Endothelial cell of umbilical vein (primary cell): ENCODE results near the gene MTA1. TPM values are rescaled to one million over a fixed set of nuclear protein-coding genes. Genes with fewer than 3 reads are reported as not detected.

Experiments
- BruUV-seq: library from RNA; stranded (reverse); fragments of 400-500 nt; replicated peaks from 2 replicates; lab custom pipeline; 2021; lab: Mats Ljungman, UMichigan
- CTCF ChIA-PET: fragments of 300-600, 350-600 bp; sonication (Branson Sonifier 250); formaldehyde crosslinking; loops from one replicate; lab custom pipeline; 2021; ENCODE audit warnings: antibody characterized with exemption, inconsistent platforms; lab: Charles Lee
- POLR2A ChIA-PET: fragments of 300-600, 350-600 bp; sonication (Branson Sonifier 250); formaldehyde crosslinking; loops from one replicate; lab custom pipeline; 2021; ENCODE audit warnings: antibody characterized with exemption, inconsistent platforms; lab: Charles Lee
- DNase-seq: peaks from one replicate; pipeline ENCODE4 v3.0.0-alpha.2; 2011; ENCODE audit warnings: low read depth, low spot score
- FAIRE-seq: peaks from 2 replicates; lab custom pipeline; 2011; peaks lifted over from hg19 to GRCh38; lab: Jason Lieb, UNC
- H2AFZ ChIP-seq: 2 replicates; pipeline ENCODE4 v1.6.0; 2012; ENCODE audit warnings: low read depth, low read length, control low read depth, inconsistent platforms
- H3K27ac ChIP-seq: 2 replicates; pipeline ENCODE4 v1.5.1; 2011; ENCODE audit warnings: low read depth, mild to moderate bottlenecking, control low read depth, low read length, moderate library complexity; ENCODE audit not compliant: insufficient read depth
- H3K27me3 ChIP-seq, 2 experiments: 2 replicates each; pipeline versions ENCODE4 v1.6.0 to v1.6.1; 2011; ENCODE audit warnings: low read length in 2 of 2, mixed read lengths in 1 of 2; ENCODE audit not compliant: control insufficient read depth in 2 of 2, insufficient read depth in 2 of 2
- H3K36me3 ChIP-seq, 2 experiments: 2 replicates in 1 of 2; 3 replicates in 1 of 2; pipeline ENCODE4 v1.5.1; 2011; ENCODE audit warnings: low read length in 2 of 2, mild to moderate bottlenecking in 1 of 2, moderate library complexity in 1 of 2; ENCODE audit not compliant: control insufficient read depth in 2 of 2, insufficient read depth in 2 of 2; ENCODE audit errors: extremely low read depth in 1 of 2
- H3K4me1 ChIP-seq: 3 replicates; pipeline ENCODE4 v1.5.1; 2011; ENCODE audit warnings: mild to moderate bottlenecking, low read length; ENCODE audit not compliant: control insufficient read depth, insufficient read depth; ENCODE audit errors: extremely low read depth
- H3K4me2 ChIP-seq: 2 replicates; pipeline ENCODE4 v1.6.1; 2011; ENCODE audit warnings: low read length, control low read depth, mixed read lengths; ENCODE audit not compliant: insufficient read depth
- H3K4me3 ChIP-seq, 3 experiments: fragments of 200-600 bp in 1 of 3; sonication (generic), shearing (Covaris generic) in 1 of 3; replicated peaks in 1 of 3; 2 replicates each; pipeline ENCODE4 v1.5.1; 2011 to 2016; ENCODE audit warnings: control low read depth in 3 of 3, low read length in 3 of 3, mild to moderate bottlenecking in 2 of 3, inconsistent platforms in 1 of 3, low read depth in 1 of 3, moderate library complexity in 1 of 3; ENCODE audit not compliant: insufficient read depth in 1 of 3
- H3K79me2 ChIP-seq: 2 replicates; pipeline ENCODE4 v1.6.0; 2012; ENCODE audit warnings: low read length, inconsistent platforms; ENCODE audit not compliant: control insufficient read depth, insufficient read depth
- H3K9ac ChIP-seq: replicated peaks from 2 replicates; pipeline ENCODE3; 2011; ENCODE audit warnings: low read length, control low read depth; ENCODE audit not compliant: insufficient read depth; ENCODE audit errors: extremely low read depth
- H3K9me1 ChIP-seq: replicated peaks from 3 replicates; pipeline ENCODE4 v1.6.0; 2011; ENCODE audit warnings: mild to moderate bottlenecking, low read length; ENCODE audit not compliant: control insufficient read depth, insufficient read depth; ENCODE audit errors: extremely low read depth
- H3K9me3 ChIP-seq: replicated peaks from 2 replicates; pipeline ENCODE4 v1.5.1; 2012; ENCODE audit warnings: low read length, inconsistent platforms; ENCODE audit not compliant: control insufficient read depth, insufficient read depth
- H4K20me1 ChIP-seq: replicated peaks from 2 replicates; pipeline ENCODE3; 2011; ENCODE audit warnings: mild to moderate bottlenecking, low read length; ENCODE audit not compliant: control insufficient read depth, insufficient read depth; ENCODE audit errors: extremely low read depth
- EZH2 ChIP-seq: IDR thresholded peaks from 2 replicates; pipeline ENCODE4 v1.6.1; 2012; ENCODE audit warnings: borderline replicate concordance, low read depth, mild to moderate bottlenecking, moderate library complexity, low read length, inconsistent platforms; ENCODE audit not compliant: severe bottlenecking
- FOS ChIP-seq: IDR thresholded peaks from 2 replicates; pipeline ENCODE4 v1.6.1; 2011; ENCODE audit warnings: mild to moderate bottlenecking, low read length, moderate library complexity, borderline replicate concordance; ENCODE audit not compliant: insufficient read depth
- GATA2 ChIP-seq: IDR thresholded peaks from 2 replicates; pipeline ENCODE4 v1.7.0; 2011; ENCODE audit warnings: low read depth, mild to moderate bottlenecking, moderate library complexity, mixed read lengths, low read length; ENCODE audit not compliant: insufficient read length, insufficient read depth
- JUN ChIP-seq: IDR thresholded peaks from 2 replicates; pipeline ENCODE4 v1.6.1; 2011; ENCODE audit warnings: borderline replicate concordance, low read depth; ENCODE audit not compliant: insufficient read length, insufficient read depth
- MYC ChIP-seq: IDR thresholded peaks from one replicate; pipeline ENCODE4 v1.6.1; 2011; ENCODE audit warnings: mild to moderate bottlenecking, low read depth, low read length
- POLR2A ChIP-seq: IDR thresholded peaks from 2 replicates; pipeline ENCODE4 v1.6.1; 2012; ENCODE audit warnings: low read depth, mild to moderate bottlenecking, control low read depth, low read length
- POLR2AphosphoS5 ChIP-seq: IDR thresholded peaks from 2 replicates; pipeline ENCODE4 v1.6.1; 2012; ENCODE audit warnings: low read depth, mild to moderate bottlenecking, control low read depth, low read length, moderate library complexity; ENCODE audit not compliant: insufficient read depth
- dilution Hi-C: fragments of 300-500 bp; cut with MboI; formaldehyde crosslinking; loops from one replicate; pipeline ENCODE4 v1.15.0; 2019; ENCODE audit warnings: low sequenced_read_pairs; ENCODE audit not compliant: extremely low pct_ligation_motif_present
- intact Hi-C: fragments of 100-400 bp; cut with micrococcal nuclease; formaldehyde crosslinking; loops from one replicate; pipeline ENCODE4 v1.10.0; 2022
- polyA plus RNA-seq, 4 experiments: library from polyadenylated mRNA; depleted of rRNA in 3 of 4; stranded (reverse) in 3 of 4; unstranded in 1 of 4; fragments of >200 nt; gene quantifications; 2 replicates each; pipeline versions ENCODE4 v1.2.1 to v1.2.3, GENCODE V29; 2011 to 2012; ENCODE audit warnings: missing spikeins in 1 of 4
- total RNA-seq: library from RNA; stranded (reverse); gene quantifications from 2 replicates; pipeline ENCODE4 v1.2.3, GENCODE V29; 2021
- TF ChIP-seq, protein P1 (sequence below), 2 donors: IDR thresholded peaks; 1 replicate in 1 of 2; 2 replicates in 1 of 2; pipeline ENCODE4 v1.5.1; 2011; ENCODE audit warnings: low read length in 2 of 2, mild to moderate bottlenecking in 2 of 2, moderate library complexity in 2 of 2, control low read depth in 1 of 2, inconsistent platforms in 1 of 2, low read depth in 1 of 2; ENCODE audit not compliant: insufficient read depth in 1 of 2; ENCODE audit errors: extremely low read depth in 1 of 2
- TF ChIP-seq, protein P2 (sequence below): IDR thresholded peaks from 2 replicates; pipeline ENCODE4 v1.6.1; 2011; ENCODE audit not compliant: insufficient read depth, insufficient read length

The MTA1 gene
- total and polyA plus RNA-seq, 2 donors (not counting 3 experiments of a cell fraction or from before 2014, with no cell fraction given): 85.2 to 167 TPM

DNA sequence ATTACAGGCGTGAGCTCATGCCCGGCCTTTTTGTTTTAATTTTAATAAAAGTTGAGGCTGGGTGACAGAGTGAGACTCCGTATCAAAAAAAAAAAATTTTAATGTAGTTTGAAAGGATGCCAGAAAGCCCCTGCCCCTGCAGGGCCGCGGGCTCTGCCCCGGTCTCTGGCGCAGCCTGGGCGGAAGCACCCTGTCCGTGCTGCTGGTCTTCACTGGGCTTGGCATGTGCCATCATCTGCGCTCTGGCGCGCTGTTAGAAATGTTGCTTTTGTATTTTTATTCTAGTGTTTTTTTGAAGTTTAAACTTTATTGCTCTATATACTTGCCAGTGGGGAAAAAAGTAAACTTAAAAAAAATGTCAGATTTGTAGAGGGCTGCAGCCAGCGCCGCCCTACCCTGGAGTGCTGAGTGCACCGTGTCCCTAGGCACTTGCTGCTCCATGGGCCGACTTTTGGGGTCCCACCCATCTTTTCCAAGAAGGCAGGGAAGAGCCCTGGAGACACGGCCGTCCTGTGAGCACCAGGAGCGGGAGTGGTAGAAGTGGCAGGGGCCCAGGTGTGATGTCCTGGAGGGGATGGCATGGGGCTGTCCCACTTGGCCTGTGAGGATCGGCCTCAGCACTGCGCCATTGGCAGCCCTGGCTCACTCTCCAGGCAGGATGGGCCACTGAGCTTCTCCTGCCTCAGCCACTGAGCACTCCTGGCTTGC, 4.0 kb downstream of the MTA1 start:
- CTCF ChIA-PET: no interaction called here
- no TSS peak for BruUV-seq
- FAIRE-seq: peak; percentile 4

More for the DNA sequence above, 4.0 kb downstream of the MTA1 start:
- H2AFZ ChIP-seq: no peak overlapping the region
- no peaks in the 10 kb centered on the region for H3K9me1 ChIP-seq
- H3K4me3 ChIP-seq: no peak overlapping the region
- dilution Hi-C loops: no loop called here
- H3K9me3 ChIP-seq: no peaks in the 10 kb centered on the region
- DNase-seq: no peak
- H3K27me3 ChIP-seq: no peaks in the 10 kb centered on the region
- H3K4me2 ChIP-seq: no peak overlapping the region
- TF ChIP-seq FOS: no peak
- TF ChIP-seq GATA2: no peak
- TF ChIP-seq, protein P1, sequence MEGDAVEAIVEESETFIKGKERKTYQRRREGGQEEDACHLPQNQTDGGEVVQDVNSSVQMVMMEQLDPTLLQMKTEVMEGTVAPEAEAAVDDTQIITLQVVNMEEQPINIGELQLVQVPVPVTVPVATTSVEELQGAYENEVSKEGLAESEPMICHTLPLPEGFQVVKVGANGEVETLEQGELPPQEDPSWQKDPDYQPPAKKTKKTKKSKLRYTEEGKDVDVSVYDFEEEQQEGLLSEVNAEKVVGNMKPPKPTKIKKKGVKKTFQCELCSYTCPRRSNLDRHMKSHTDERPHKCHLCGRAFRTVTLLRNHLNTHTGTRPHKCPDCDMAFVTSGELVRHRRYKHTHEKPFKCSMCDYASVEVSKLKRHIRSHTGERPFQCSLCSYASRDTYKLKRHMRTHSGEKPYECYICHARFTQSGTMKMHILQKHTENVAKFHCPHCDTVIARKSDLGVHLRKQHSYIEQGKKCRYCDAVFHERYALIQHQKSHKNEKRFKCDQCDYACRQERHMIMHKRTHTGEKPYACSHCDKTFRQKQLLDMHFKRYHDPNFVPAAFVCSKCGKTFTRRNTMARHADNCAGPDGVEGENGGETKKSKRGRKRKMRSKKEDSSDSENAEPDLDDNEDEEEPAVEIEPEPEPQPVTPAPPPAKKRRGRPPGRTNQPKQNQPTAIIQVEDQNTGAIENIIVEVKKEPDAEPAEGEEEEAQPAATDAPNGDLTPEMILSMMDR (IDR thresholded peaks at IDR 0.05; ENCODE audit: extremely low read depth in 1 of 2, insufficient read depth in 1 of 2, low read depth in 1 of 2, low read length in 2 of 2): no peak
- no peak for TF ChIP-seq MYC
- TF ChIP-seq EZH2: no peak
- TF ChIP-seq, protein P2, sequence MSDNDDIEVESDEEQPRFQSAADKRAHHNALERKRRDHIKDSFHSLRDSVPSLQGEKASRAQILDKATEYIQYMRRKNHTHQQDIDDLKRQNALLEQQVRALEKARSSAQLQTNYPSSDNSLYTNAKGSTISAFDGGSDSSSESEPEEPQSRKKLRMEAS: no peak
- no peak for TF ChIP-seq POLR2A
- TF ChIP-seq JUN: no peak
- TF ChIP-seq POLR2AphosphoS5: no peak
- H3K27ac ChIP-seq: no peak overlapping the region
- H3K79me2 ChIP-seq: peaks cover 85% of the 10 kb centered on the region
- intact Hi-C loops: no loop called here
- POLR2A ChIA-PET: no interaction called here
- no peaks in the 10 kb centered on the region for H4K20me1 ChIP-seq
- no peak overlapping the region for H3K9ac ChIP-seq
- peaks cover 18% of the 10 kb centered on the region for H3K4me1 ChIP-seq
- peaks cover 0 to 10% of the 10 kb centered on the region in 2 experiments for H3K36me3 ChIP-seq
